GM12891 (cell line): Measurements from ENCODE around the gene AASDHPPT.

Source experiments
- POLR2A ChIP-seq: IDR thresholded peaks from 2 replicates; pipeline ENCODE4 v1.6.1; 2011; ENCODE audit warnings: low read depth, low read length, control low read depth
- POLR2AphosphoS5 ChIP-seq: IDR thresholded peaks from 2 replicates; pipeline ENCODE4 v1.6.1; 2011; ENCODE audit warnings: low read depth, low read length, control low read depth
- SPI1 ChIP-seq: IDR thresholded peaks from 2 replicates; pipeline ENCODE4 v1.6.1; 2011; ENCODE audit warnings: low read depth, low read length, control low read depth
- TAF1 ChIP-seq: IDR thresholded peaks from 2 replicates; pipeline ENCODE4 v1.6.1; 2011; ENCODE audit warnings: low read depth, low read length, control low read depth

DNA sequence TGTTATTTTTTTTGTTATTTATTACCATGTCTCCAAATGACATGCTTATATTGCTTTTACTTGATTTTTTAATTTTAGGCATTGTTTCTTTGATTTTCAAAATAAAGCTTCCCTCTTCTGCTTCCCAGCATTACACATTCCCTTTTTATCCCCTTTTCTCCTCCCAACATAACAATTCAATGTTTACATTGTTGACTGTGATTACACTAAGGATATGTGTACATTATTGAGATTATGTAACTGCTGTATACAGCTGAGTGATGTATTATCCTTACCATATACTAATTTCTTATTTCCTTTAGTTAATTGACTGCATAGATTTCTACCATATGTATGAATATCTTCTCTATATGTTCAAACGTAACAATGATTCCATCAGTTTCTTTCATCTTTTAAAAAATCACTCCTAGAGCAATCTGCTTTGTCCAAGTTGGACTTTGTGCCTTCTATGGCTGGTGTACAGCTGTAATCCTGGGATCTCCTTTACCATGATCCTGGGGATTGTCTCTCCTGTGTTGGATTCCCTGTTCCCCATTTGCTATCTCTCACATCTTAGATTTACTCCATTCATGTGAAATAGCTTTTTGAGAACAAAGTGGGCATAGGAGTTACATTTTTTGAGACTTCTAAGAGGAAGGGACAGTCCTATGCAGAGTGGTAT is 21.6 kb downstream of the AASDHPPT start:
- TF ChIP-seq POLR2AphosphoS5 (no peak), POLR2A (no peak), TAF1 (no peak), SPI1 (no peak)
